GM21367 (cell line): ENCODE measurements around the gene CIPC.
A peak's percentile ranks its signal among the peaks of the same experiment; 100 is the strongest.

ENCODE experiments used
- ATAC-seq: cut with Tn5 transposase; IDR thresholded peaks from one replicate; pipeline ENCODE4 v1.9.1; 2021; ENCODE audit not compliant: unreplicated experiment

CIPC gene

DNA sequence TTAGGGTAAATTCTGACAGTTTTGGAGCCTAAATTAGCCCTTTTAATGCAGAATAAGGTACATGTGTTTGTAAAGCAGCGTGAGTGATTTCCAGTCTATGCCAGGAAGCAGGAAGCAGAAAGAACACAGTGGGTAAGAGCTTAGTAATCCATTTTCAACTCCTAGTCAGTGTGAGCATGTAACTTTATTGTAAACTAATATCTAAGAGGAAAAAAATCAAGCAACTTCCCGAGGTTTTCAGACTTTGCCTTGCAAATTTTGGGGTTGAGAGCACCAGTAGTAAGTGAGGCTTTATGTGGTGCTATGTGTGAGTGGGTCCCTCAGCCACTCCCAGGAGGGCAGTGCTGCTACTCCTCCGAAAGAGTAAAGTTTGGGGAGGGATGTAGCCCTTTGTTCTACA, 2.9 kb downstream of the CIPC start:
- ATAC-seq = no peak

DNA sequence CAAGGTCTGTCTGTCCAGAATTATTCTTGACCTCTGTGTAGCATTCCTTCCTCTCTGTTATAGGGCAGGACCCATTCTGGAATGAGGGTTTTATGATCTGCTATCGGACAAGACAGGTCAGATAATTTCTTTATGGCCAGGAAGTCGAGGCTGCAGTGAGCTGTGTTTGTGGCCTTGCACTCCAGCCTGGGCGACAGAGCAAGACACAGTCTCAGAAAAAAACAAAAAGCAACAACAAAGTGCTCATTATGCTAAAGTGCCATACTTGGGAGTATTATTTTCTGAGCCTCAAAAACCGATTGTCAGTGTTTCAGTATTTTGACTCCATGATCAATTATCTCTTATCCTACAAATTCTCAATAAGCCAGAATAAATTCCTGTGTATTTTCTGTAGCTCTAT, 4.1 kb downstream of the CIPC start:
- no peak for ATAC-seq

DNA sequence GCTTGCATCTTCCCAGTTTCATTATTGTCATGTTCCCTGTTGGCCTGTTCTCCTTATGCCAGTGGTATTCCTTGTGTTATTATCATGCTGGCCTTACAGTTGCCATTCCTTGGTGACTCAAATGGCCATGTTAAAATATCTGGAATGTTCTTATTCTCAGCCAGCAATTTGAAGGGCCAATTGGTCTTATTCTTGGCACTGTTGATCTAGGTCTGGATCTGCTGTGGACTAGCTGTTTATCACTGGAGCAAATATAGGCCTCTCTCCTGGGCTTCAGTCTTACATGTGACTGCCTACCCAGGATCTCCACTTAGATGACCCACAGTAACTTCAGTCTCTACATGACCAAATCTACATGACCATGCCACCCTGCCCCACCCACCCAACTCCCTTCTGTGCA, 5.4 kb downstream of the CIPC start:
- no peak for ATAC-seq

DNA sequence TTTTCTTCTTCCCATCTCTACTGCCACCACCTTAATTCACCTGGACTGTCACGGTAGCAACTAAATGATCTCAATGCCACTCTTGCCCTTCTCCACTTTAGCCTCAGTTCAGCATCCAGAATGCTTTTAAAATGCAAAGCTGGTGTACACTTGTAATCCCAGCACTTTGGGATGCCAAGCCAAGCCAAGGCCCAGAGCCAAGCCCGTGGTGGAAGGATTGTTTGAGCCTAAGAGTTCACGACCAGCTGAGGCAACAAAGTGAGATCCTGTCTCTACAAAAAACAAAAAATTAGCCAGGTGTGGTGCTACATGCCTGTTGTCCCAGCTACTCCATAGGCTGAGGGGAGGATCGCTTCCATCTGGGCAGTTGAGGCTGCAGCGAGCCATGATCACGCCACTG, 5.9 kb downstream of the CIPC start:
- no peak for ATAC-seq

- no peak for ATAC-seq
Measured at GRCh38 chr14:77104393-77104792, 6.3 kb downstream of the CIPC start.

- no peak for ATAC-seq
Measured at GRCh38 chr14:77105145-77105939, 7.3 kb downstream of the CIPC start.

- ATAC-seq = no peak
Measured at GRCh38 chr14:77106666-77107065, 8.6 kb downstream of the CIPC start.

DNA sequence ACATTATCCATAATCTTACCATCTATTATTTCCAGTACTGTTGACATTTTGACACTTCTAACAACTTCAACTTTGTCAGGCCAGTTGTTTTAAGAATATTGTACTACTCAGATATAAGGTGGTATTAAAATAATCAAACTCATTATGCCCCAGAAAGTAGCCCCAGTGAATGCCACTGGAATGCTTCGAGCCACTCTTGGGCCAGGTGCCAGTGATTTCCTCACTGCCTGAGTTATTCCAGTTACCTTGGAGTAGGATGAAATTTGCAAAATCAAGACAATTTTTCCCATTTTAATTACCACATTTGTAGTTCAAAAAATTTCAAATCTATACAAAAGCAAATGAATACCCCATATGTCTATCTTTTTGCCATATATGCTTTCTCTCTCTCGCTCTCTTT, 9.2 kb downstream of the CIPC start:
- ATAC-seq = no peak

DNA sequence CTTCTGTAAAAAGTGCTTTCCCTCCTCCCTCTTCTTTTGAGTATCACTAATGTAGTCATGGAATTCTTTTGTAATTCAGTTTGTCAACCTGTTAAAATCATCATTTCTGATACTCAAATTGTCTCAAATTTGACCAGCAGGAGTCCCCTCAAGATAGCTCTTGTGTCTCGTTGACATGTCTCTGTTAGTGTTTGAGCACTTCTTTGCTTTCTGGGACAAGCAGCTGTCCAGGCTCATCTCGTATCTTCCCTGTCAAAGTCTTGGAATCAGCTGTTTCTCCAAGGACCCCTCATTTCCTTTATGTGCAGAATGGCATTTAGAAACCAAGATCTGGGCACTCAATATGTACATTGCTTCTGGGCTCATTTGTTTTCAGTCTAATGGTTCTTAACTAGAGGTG, 10.7 kb downstream of the CIPC start:
- ATAC-seq = no peak

GRCh38 chr14:77109656-77110055, 11.6 kb downstream of the CIPC start:
- ATAC-seq = no peak

DNA sequence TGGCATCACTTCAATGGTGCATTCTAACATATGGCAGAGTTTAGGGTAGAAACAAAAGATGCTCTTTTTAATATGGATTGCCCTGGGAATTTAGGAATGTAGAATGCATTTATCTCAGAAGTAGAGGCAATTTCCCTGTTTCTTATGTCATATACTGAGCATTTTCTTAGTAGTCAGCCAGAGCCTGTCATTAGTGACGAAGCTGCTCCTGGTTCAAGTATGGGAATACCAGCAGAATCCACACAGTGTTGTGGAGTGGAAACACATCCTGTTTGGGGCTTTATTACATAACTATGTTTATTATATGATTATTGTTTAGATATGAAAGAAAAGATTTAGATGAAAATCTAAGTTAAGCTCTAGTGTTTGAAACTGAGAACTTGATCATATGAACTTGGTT, 12.2 kb downstream of the CIPC start:
- no peak for ATAC-seq

- no peak for ATAC-seq
Measured at GRCh38 chr14:77111021-77111420, 13.0 kb downstream of the CIPC start.

GRCh38 chr14:77113644-77114043, 15.6 kb downstream of the CIPC start:
- ATAC-seq = no peak

GRCh38 chr14:77114609-77115008, 16.6 kb downstream of the CIPC start:
- ATAC-seq = no peak

GRCh38 chr14:77116172-77116817, 18.2 kb downstream of the CIPC start:
- no peak for ATAC-seq

DNA sequence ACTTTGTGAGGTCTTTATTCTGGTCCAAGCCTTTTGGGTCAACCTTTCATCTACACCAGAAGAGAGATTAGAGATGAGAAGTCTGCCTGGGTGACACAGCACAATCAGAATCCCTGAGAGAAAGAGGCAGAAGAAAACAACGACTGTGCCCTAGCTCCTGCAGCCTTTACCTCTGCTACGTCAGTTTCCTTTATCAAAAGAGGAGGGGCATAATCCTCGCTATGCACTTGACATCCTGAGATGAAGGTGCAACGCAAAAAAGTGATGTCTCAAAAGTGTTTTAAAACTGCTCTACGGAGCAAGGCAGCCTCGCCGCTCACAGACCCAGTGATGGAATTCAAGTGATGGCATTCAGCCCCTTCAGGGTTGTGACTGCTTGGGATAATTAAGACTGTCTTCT, 21.8 kb downstream of the CIPC start:
- no peak for ATAC-seq

DNA sequence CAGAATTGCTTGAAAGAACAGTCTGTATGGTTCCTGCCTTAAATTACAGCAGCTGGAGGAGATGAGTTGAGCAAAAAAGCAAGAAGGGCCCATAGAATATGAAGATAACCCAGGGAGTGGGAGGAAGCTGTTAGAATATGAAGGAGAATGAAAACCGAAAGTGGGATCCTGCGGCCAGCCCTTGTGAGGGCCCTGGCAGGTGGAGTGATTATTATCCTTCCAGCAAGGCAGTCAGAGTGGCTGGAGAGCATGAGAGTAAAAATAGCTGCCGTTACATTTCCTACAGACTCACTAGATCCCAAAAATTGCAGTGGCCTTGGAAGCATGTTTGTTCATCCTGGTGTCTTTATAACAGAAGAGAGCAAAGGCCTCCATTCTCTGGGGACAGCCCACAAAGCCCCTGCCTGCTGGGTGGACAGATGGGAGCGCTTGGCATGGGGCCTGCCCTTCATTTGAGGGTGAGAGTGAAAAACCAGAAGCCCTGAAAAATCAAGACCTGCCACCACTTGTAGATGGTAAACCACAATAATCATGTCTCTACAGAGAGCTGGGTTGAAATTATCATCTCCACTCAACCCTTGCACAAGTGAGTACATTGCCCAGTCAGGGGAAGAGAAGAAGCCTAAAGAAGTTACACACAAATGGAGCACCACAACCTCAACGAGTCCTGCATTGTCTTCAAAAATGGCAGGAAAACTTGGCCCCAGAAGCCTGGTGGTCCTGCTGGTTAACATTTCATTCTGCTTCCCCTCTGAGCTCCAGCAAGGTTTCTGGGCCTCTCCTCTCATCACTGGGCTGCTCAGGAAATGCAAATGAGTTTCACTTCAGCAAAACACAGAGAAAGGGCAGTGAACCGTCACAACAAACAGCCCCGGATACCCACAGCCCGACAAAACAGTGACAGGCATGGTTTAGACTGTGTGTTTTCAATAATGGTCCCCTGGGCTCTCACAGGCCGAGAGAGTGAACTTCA, 23.0 kb downstream of the CIPC start:
- peak; percentile 77 for ATAC-seq

- ATAC-seq = no peak
Measured at GRCh38 chr14:77122526-77123125, 24.6 kb downstream of the CIPC start.

- ATAC-seq = no peak
Measured at GRCh38 chr14:77123381-77124325, 25.6 kb downstream of the CIPC start.
